GM12873 (cell line): ENCODE results near the gene RAB3D.

Source experiments
- TF ChIP-seq, protein P1 (sequence below): IDR thresholded peaks from 2 replicates; pipeline ENCODE4 v1.5.1; 2012; ENCODE audit warnings: low read depth, mild to moderate bottlenecking, moderate library complexity, low read length, control low read depth; ENCODE audit not compliant: insufficient read depth; ENCODE audit errors: missing control alignments

The RAB3D gene

DNA sequence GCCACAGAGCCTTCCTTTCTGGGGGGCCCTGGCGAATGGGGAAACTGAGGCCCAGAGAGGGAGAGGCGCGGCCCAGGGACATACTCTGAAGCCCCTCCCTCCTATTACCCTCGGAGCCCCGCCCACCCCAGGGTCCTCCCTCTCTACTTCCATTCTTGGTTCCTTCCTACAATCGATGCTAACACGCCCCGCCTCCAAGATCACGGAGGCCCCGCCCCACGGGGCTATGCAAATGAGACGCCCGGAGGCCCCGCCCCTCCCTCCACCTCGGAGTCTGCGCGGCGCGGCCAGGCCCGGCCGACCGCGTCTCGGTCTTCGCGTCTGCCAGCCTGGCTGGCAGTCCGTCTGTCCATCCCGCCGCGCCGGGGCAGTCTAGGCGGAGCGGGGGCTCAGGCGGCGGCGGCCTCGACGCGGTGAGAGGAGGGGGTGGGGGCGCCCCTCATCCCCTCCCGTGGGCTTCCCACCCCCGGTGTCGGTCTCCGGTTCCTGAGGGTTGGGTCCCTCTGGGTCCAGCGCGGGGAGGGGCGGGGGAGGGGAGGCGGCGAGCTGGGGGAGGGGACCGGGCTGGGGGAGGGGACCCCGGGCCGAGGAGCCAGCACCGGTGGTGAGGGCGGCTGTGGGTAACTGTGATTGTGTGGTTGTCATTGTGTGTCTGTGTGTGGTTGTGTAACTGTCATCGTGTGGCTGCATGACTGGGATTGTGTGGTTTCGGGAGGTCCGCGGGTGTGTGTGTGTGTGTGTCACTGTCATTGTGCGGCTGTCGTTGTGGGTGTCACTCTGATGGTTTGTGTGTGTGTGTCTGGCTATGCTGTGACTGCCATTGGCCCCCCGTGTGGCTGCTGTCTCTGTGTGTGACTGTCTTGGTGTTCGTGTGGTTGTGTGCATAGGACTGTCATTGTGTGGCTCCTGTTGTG, 16.0 kb upstream of the RAB3D start, which contains the start of gene PLPPR2:
TSS of gene PLPPR2 (plus strand) at position 273 of the 914 bp plus-strand sequence. CDS start 2,242 bp downstream, outside the sequence.
- TF ChIP-seq, protein P1, sequence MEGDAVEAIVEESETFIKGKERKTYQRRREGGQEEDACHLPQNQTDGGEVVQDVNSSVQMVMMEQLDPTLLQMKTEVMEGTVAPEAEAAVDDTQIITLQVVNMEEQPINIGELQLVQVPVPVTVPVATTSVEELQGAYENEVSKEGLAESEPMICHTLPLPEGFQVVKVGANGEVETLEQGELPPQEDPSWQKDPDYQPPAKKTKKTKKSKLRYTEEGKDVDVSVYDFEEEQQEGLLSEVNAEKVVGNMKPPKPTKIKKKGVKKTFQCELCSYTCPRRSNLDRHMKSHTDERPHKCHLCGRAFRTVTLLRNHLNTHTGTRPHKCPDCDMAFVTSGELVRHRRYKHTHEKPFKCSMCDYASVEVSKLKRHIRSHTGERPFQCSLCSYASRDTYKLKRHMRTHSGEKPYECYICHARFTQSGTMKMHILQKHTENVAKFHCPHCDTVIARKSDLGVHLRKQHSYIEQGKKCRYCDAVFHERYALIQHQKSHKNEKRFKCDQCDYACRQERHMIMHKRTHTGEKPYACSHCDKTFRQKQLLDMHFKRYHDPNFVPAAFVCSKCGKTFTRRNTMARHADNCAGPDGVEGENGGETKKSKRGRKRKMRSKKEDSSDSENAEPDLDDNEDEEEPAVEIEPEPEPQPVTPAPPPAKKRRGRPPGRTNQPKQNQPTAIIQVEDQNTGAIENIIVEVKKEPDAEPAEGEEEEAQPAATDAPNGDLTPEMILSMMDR = no peak

DNA sequence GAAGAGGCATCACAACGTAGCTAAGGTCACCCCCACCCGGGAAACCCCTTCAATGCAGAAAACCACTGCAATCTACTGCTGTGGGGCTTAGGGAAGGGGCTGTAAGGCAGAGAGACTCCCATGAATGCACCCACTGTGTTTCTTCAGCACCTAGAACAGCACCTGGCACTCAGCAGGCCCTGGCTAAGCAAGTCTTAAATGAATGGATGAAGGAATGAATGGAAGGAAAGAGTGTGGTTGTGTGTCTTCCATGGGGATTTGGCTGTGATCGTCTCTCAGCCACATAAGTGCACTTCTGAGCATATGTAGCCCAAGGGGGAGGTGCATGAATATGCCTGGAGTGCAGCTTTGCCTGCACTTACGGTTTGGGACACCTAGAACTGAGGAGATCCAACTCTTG, 9.7 kb upstream of the RAB3D start:
- TF ChIP-seq, protein P1 = no peak

DNA sequence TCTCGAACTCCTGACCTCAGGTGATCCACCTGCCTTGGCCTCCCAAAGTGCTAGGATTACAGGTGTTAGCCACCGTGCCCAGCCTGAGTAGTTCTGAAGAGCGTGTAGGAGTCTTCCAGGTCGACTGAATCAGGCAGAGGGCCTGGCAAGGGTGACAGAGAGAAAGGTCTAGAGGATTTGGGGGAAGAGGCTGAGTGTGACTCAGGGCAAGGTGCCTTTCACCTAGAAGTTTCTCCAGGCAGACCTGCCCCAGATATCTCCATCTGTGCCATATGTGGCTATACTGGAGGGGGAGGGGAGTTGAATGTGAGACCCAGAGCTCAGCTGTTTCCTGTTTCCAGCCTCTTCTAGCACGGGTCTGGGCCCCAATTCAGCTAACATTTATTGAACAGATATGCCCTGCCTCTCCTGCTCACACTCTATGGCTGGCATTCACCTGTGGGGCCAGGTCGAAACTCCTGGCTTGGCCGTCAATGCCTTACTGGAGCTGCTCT, 8.1 kb upstream of the RAB3D start:
- TF ChIP-seq, protein P1 = no peak

DNA sequence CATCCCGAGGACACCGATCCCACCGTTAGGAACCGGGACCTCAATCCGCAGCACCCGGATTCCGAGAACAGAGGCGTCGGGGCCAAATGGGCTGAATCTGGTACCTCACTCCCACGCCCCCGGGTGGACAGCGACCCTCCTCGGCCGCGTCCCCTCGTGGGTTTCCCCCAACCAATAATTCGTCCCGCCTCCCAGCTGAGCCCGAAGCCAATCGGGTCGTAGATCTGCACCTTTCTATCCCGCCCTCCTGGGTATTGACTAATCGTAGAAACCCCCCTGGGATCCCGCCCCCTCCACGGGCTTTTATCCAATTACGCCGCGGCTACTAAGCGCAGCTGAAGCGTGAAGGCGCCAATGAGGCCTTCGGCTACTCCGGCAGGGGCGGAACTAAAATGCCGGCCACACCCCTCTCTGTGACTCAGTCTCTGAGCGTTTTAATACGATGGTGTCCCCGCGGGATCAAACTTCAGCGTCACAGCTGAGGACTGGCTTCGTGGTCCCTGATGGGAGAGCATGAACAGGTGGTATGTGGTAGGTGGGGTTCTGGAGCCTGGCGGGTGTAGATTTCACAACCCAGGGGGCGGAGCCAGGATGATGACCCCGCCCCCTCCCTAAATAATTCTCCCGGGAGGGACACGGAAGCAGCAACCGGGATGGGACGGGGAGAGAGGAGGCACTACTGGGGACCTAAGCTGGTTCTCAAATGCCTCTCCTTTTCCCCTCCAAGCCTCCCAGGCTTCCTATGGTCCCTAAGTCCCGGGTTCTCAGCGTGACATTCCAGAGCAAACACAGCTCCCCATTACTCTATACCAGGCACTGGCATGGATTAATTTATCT, 6.9 kb upstream of the RAB3D start, which contains the start of the genes CCDC159 and TMEM205:
TSS of gene CCDC159 (plus strand) at position 416 of the 837 bp plus-strand sequence. CDS start at position 504, 88 bp downstream.
TSS of gene TMEM205 (minus strand) at position 165 of the 837 bp plus-strand sequence. CDS start 649 bp downstream, outside the sequence.
- TF ChIP-seq, protein P1 = peak; percentile 32

DNA sequence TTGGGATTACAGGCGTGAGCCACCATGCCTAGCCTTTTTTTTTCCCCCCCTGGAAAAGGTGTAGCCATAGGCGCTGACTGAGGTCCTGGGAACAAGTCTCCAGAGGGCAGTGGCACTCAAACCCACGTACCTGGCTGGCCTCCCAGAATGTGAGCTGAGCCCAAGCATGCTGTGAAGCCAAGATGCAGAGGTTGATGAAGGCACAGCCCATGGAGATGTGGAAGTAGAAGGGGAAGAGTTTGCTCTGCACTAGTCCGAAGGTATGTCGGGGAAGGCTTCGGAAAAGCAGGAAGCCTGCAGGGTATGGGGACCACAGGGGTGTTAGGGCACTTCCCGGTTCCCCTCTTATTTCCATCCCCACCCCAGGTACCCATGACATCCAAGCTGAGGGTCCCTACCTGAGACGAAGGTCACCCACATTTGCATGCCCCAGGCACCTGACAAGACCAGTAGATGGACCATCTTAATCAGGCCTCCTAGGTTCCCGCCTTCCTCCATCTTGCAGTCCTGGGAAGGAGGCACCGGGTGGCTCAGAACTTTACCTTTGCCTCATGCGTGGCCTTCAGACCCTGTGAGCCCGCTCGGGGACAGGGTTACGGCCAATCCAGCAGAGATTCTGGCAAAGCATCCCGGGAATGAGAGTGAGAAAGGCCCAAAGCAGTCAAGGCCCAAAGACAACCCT, 5.8 kb upstream of the RAB3D start:
- TF ChIP-seq, protein P1 = no peak

DNA sequence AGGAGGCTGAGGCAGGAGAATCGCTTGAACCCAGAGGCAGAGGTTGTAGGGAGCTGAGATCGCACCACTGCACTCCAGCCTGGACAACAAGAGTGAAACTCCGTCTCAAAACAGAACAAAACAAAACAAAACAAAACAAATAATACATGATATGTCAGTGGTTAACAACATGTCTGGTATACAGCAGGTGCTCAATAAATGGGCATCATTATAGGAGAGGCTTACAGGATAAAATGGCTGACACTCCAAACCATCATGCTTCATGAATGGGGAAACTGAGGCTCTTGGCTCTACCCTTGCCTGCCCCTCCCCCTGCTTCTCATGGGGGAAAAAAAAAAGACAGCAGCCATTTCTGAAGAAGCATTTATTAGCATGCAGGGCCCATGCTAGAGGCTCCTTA, 3.0 kb upstream of the RAB3D start:
- TF ChIP-seq, protein P1 = no peak
